ENCODE data around the gene FAIM2.

FAIM2 gene

GRCh38 chr12:49944718-49945117 lies 41.0 kb upstream of the FAIM2 start:
- Histone ChIP-seq H2AFZ (ENCODE audit: low read depth, low read length) (no peak overlapping the region), H3K27me3 (ENCODE audit: insufficient read depth, low read length) (peaks cover 33% of the 10 kb centered on the region), H3K36me3 (ENCODE audit: insufficient read depth, low read length) (no peaks in the 10 kb centered on the region)

GRCh38 chr12:49944046-49944445 lies 40.3 kb upstream of the FAIM2 start:
- Histone ChIP-seq H3K27me3 (ENCODE audit: insufficient read depth, low read length) (peaks cover 31% of the 10 kb centered on the region), H3K4me3 (ENCODE audit: low read length) (no peak overlapping the region), H2AFZ (ENCODE audit: low read depth, low read length) (no peak overlapping the region), H3K36me3 (ENCODE audit: insufficient read depth, low read length) (no peaks in the 10 kb centered on the region), H3K9me3 (ENCODE audit: low read length) (no peaks in the 10 kb centered on the region), H3K4me1 (ENCODE audit: insufficient read depth, low read length) (no peaks in the 10 kb centered on the region)

More at GRCh38 chr12:49944718-49945117, 41.0 kb upstream of the FAIM2 start:
- no peak overlapping the region for H3K4me3 ChIP-seq (ENCODE audit: low read length)
- no peaks in the 10 kb centered on the region for H3K4me1 ChIP-seq (ENCODE audit: insufficient read depth, low read length)
- no peaks in the 10 kb centered on the region for H3K9me3 ChIP-seq (ENCODE audit: low read length)

- Histone ChIP-seq H3K9me3 (ENCODE audit: low read length) (no peaks in the 10 kb centered on the region), H3K4me3 (ENCODE audit: low read length) (no peak overlapping the region), H3K36me3 (ENCODE audit: insufficient read depth, low read length) (no peaks in the 10 kb centered on the region), H3K27me3 (ENCODE audit: insufficient read depth, low read length) (peaks cover 31% of the 10 kb centered on the region), H3K4me1 (ENCODE audit: insufficient read depth, low read length) (no peaks in the 10 kb centered on the region), H2AFZ (ENCODE audit: low read depth, low read length) (no peak overlapping the region)
These were observed 39.9 kb upstream of the FAIM2 start for GRCh38 chr12:49943625-49943960.

GRCh38 chr12:49942921-49943624 lies 39.4 kb upstream of the FAIM2 start:
- Histone ChIP-seq H3K9me3 (ENCODE audit: low read length) (no peaks in the 10 kb centered on the region), H3K36me3 (ENCODE audit: insufficient read depth, low read length) (no peaks in the 10 kb centered on the region), H3K4me3 (ENCODE audit: low read length) (no peak overlapping the region), H3K27me3 (ENCODE audit: insufficient read depth, low read length) (peaks cover 31% of the 10 kb centered on the region), H3K4me1 (ENCODE audit: insufficient read depth, low read length) (no peaks in the 10 kb centered on the region), H2AFZ (ENCODE audit: low read depth, low read length) (no peak overlapping the region)

DNA sequence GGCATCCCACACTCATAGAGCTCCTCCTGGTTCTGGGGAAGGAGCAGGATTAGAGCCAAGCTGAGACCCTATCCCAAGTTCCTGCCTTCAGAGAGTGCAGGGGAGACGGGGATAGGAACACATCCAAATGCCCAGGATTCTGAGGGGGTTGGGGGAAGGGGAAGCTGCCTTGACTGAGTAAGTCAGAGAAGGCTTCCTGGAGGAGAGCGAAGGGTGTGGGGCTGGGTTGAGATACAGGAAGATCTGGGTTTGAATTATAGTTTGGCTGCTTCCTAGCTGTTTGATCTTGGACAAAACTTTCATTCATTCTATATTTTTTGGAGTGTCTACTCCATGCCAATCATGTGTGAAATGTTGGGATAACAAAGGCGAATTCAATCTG lies 38.8 kb upstream of the FAIM2 start:
- Histone ChIP-seq H3K4me3 (ENCODE audit: low read length) (no peak overlapping the region), H3K9me3 (ENCODE audit: low read length) (no peaks in the 10 kb centered on the region), H2AFZ (ENCODE audit: low read depth, low read length) (no peak overlapping the region), H3K27me3 (ENCODE audit: insufficient read depth, low read length) (peaks cover 31% of the 10 kb centered on the region), H3K4me1 (ENCODE audit: insufficient read depth, low read length) (no peaks in the 10 kb centered on the region), H3K36me3 (ENCODE audit: insufficient read depth, low read length) (no peaks in the 10 kb centered on the region)

- Histone ChIP-seq H3K27me3 (ENCODE audit: insufficient read depth, low read length) (peaks cover 31% of the 10 kb centered on the region), H2AFZ (ENCODE audit: low read depth, low read length) (no peak overlapping the region), H3K9me3 (ENCODE audit: low read length) (no peaks in the 10 kb centered on the region), H3K4me1 (ENCODE audit: insufficient read depth, low read length) (no peaks in the 10 kb centered on the region), H3K4me3 (ENCODE audit: low read length) (no peak overlapping the region), H3K36me3 (ENCODE audit: insufficient read depth, low read length) (no peaks in the 10 kb centered on the region)
These were observed 38.1 kb upstream of the FAIM2 start for GRCh38 chr12:49941556-49942511.

DNA sequence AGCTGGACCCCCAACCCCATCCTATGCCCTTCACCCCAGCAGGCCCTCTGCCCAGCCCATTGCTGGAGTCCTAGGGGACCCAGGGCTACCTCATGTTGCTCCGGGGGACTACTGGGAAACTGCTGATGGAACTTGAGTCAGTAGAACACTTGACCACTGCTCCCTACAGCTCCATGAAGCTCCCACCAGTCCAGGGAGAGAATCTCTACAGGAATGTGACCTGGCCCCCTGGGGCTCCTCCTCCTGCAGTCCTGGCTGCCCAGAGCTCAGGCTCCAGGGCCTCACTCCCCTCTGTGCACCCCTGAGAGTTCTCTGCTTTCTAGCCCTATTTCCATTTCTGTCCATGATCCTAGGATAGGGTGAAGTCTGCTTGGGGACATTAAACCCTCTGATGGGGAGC lies 36.0 kb upstream of the FAIM2 start:
- H3K9me3 ChIP-seq (ENCODE audit: low read length) = no peaks in the 10 kb centered on the region
- no peaks in the 10 kb centered on the region for H3K36me3 ChIP-seq (ENCODE audit: insufficient read depth, low read length)
- H2AFZ ChIP-seq (ENCODE audit: low read depth, low read length) = no peak overlapping the region
- no peaks in the 10 kb centered on the region for H3K4me1 ChIP-seq (ENCODE audit: insufficient read depth, low read length)
- no peak overlapping the region for H3K4me3 ChIP-seq (ENCODE audit: low read length)
- peaks cover 26% of the 10 kb centered on the region for H3K27me3 ChIP-seq (ENCODE audit: insufficient read depth, low read length)

- H3K36me3 ChIP-seq (ENCODE audit: insufficient read depth, low read length) = no peaks in the 10 kb centered on the region
- no peaks in the 10 kb centered on the region for H3K4me1 ChIP-seq (ENCODE audit: insufficient read depth, low read length)
- no peak overlapping the region for H3K4me3 ChIP-seq (ENCODE audit: low read length)
- H2AFZ ChIP-seq (ENCODE audit: low read depth, low read length) = no peak overlapping the region
- peaks cover 22% of the 10 kb centered on the region for H3K27me3 ChIP-seq (ENCODE audit: insufficient read depth, low read length)
- H3K9me3 ChIP-seq (ENCODE audit: low read length) = no peaks in the 10 kb centered on the region
These were observed 35.6 kb upstream of the FAIM2 start for GRCh38 chr12:49939307-49939706.

- H3K27me3 ChIP-seq (ENCODE audit: insufficient read depth, low read length) = peaks cover 8% of the 10 kb centered on the region
- H2AFZ ChIP-seq (ENCODE audit: low read depth, low read length) = no peak overlapping the region
- H3K36me3 ChIP-seq (ENCODE audit: insufficient read depth, low read length) = no peaks in the 10 kb centered on the region
- no peaks in the 10 kb centered on the region for H3K9me3 ChIP-seq (ENCODE audit: low read length)
- peaks cover under 1% of the 10 kb centered on the region for H3K4me1 ChIP-seq (ENCODE audit: insufficient read depth, low read length)
- H3K4me3 ChIP-seq (ENCODE audit: low read length) = no peak overlapping the region
These were observed 34.1 kb upstream of the FAIM2 start for GRCh38 chr12:49937639-49938300.

DNA sequence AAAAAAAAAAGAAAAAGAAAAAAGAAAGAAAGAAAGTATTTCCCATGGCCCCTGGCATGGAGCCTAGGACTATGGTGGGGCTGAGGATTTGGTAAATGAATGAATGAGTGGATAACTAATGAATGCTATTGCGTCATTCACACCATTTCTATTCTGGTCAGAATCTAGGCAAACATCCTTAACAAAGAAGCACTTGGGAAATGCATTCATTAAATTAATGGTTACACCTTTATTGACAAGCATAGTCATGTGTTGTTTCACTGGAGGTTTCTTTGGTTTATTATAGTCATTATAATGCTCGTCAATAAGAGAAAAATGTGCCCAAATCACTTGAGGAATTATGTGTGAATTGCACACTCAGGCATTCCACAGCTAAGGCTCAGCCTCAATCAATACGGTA lies 33.2 kb upstream of the FAIM2 start:
- Histone ChIP-seq H2AFZ (ENCODE audit: low read depth, low read length) (no peak overlapping the region), H3K36me3 (ENCODE audit: insufficient read depth, low read length) (no peaks in the 10 kb centered on the region), H3K4me1 (ENCODE audit: insufficient read depth, low read length) (peaks cover 4% of the 10 kb centered on the region), H3K9me3 (ENCODE audit: low read length) (no peaks in the 10 kb centered on the region), H3K27me3 (ENCODE audit: insufficient read depth, low read length) (peaks cover under 1% of the 10 kb centered on the region), H3K4me3 (ENCODE audit: low read length) (no peak overlapping the region)

DNA sequence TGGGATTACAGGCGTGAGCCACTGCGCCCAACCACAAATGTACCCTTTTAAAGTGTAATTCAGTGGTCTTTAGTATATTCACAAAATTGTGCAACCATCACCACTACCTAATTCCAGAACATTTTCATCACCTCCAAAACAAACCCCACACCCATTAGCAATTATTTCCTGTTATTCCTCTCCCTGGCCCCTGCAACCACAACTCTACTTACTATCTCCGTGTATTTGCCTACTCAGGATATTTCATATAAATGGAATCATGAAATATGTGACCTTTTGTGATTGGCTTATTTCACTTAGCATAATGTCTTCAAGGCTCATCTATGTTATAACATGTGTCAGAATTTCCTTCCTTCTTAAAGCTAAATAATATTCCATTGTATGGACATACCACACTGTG lies 30.8 kb upstream of the FAIM2 start:
- H3K9me3 ChIP-seq (ENCODE audit: low read length) = no peaks in the 10 kb centered on the region
- peaks cover 4% of the 10 kb centered on the region for H3K4me1 ChIP-seq (ENCODE audit: insufficient read depth, low read length)
- H3K36me3 ChIP-seq (ENCODE audit: insufficient read depth, low read length) = no peaks in the 10 kb centered on the region
- peaks cover 4% of the 10 kb centered on the region for H3K27me3 ChIP-seq (ENCODE audit: insufficient read depth, low read length)
- no peak overlapping the region for H3K4me3 ChIP-seq (ENCODE audit: low read length)
- H2AFZ ChIP-seq (ENCODE audit: low read depth, low read length) = no peak overlapping the region

DNA sequence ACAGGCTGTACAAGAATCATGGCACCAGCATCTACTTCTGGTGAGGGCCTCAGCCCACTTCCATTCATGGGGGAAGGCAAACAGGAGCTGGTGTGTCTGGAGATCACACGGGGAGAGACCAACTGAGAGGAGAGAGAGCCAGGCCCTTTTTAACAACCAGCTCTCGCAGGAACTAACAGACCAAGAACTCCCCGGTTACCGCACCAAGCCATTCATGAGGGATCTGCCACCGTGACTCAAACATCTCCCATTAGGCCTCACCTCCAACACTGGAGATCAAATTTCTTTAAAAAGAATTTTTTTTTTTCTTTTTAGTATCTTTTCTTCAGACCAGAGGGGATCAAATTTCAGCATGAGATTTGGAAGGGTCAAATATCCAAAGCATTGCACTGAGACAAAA lies 30.1 kb upstream of the FAIM2 start:
- Histone ChIP-seq H3K27me3 (ENCODE audit: insufficient read depth, low read length) (peaks cover 8% of the 10 kb centered on the region), H3K4me3 (ENCODE audit: low read length) (no peak overlapping the region), H3K9me3 (ENCODE audit: low read length) (no peaks in the 10 kb centered on the region)

DNA sequence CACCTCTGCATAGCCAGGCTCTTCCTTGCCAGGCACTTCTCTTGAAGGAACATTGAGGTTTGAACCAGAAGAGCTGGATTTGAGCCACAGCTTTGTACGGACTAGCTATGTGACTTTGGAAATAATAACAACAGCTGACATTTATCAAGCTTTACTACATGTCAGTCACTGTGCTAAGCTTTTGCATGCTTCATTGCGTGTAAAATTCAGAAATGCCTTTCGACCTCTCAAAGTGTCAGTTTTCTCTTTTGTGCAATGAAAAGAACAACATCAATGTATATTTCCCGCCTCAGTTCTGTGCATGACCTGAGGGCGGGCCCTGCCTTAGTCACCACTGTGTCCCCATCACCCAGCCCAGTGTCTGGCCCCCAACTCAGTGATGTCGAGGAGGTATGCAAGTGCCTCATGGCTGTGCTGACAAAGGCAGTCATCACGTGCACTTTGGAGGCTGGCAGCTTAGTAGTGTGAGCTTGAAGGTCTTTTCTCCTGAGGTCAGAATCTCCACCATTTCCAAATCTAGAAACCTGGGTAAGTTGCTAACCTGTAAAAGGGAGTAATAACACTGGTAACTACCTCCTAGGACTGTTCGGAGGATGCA lies 28.9 kb upstream of the FAIM2 start:
- Histone ChIP-seq H3K4me1 (ENCODE audit: insufficient read depth, low read length) (peaks cover 4% of the 10 kb centered on the region), H3K36me3 (ENCODE audit: insufficient read depth, low read length) (no peaks in the 10 kb centered on the region), H3K27me3 (ENCODE audit: insufficient read depth, low read length) (peaks cover 8% of the 10 kb centered on the region), H2AFZ (ENCODE audit: low read depth, low read length) (no peak overlapping the region), H3K4me3 (ENCODE audit: low read length) (no peak overlapping the region), H3K9me3 (ENCODE audit: low read length) (no peaks in the 10 kb centered on the region)

More for the DNA sequence above, 30.1 kb upstream of the FAIM2 start:
- no peak overlapping the region for H2AFZ ChIP-seq (ENCODE audit: low read depth, low read length)
- no peaks in the 10 kb centered on the region for H3K36me3 ChIP-seq (ENCODE audit: insufficient read depth, low read length)
- H3K4me1 ChIP-seq (ENCODE audit: insufficient read depth, low read length) = peaks cover 4% of the 10 kb centered on the region

Data from neuron (in vitro differentiated cells).